Gastroesophageal sphincter (tissue), 4 donors: ENCODE results near the gene ESAM. TPM values are rescaled to one million over a fixed set of nuclear protein-coding genes. Genes with fewer than 3 reads are reported as not detected.

Experiments
- ATAC-seq: fragments of 150-250 bp; one replicate; pipeline ENCODE4 v1.9.1; 2016; ENCODE audit warnings: mild to moderate bottlenecking, moderate library complexity
- H3K27ac ChIP-seq, 4 donors: fragments of 200-600 bp; sonication (generic) in 3 of 4; 1 replicate in 3 of 4; 2 replicates in 1 of 4; pipeline ENCODE4 v1.5.1; 2016 to 2019
- H3K27me3 ChIP-seq: fragments of 200-600 bp; sonication (generic); one replicate; pipeline ENCODE4 v1.5.1; 2019
- H3K36me3 ChIP-seq, 2 donors: fragments of 200-600 bp; sonication (generic); one replicate each; pipeline ENCODE4 v1.5.1; 2019; ENCODE audit warnings: control low read depth in 1 of 2
- H3K4me1 ChIP-seq, 3 donors: fragments of 200-600 bp; sonication (generic); 1 replicate in 2 of 3; 2 replicates in 1 of 3; pipeline ENCODE4 v1.5.1; 2016 to 2019; ENCODE audit warnings: control low read depth in 2 of 3
- H3K4me3 ChIP-seq, 2 donors: fragments of 200-600 bp; sonication (generic); one replicate each; pipeline ENCODE4 v1.5.1; 2019; ENCODE audit warnings: mild to moderate bottlenecking in 1 of 2, moderate library complexity in 1 of 2
- H3K9me3 ChIP-seq, 3 donors: fragments of 200-600 bp; sonication (generic); one replicate each; pipeline ENCODE4 v1.5.1; 2017 to 2019; ENCODE audit warnings: control low read depth in 2 of 3
- EP300 ChIP-seq: sonication (generic); formaldehyde crosslinking; IDR thresholded peaks from one replicate; pipeline ENCODE4 v1.6.1; 2017; ENCODE audit warnings: antibody characterized with exemption, mild to moderate bottlenecking
- POLR2A ChIP-seq, 2 donors: fragments of 450-650 bp; IDR thresholded peaks; one replicate each; pipeline ENCODE4 v1.6.1; 2017; ENCODE audit warnings: antibody characterized with exemption in 2 of 2, mild to moderate bottlenecking in 2 of 2, moderate library complexity in 1 of 2
- POLR2AphosphoS5 ChIP-seq: sonication (generic); formaldehyde crosslinking; IDR thresholded peaks from one replicate; pipeline ENCODE4 v1.6.1; 2017; ENCODE audit warnings: antibody characterized with exemption
- whole genome bisulfite sequencing, 2 donors: methylation state at CpG; one replicate each; pipeline ENCODE4 v1.1.5; 2018; ENCODE audit warnings: low coverage in 1 of 2; 5-methylcytosine and 5-hydroxymethylcytosine counted together
- total RNA-seq, 4 donors: library from RNA; depleted of rRNA; stranded (reverse); fragments of >200 nt; gene quantifications; one replicate each; pipeline ENCODE4 v1.1.0, GENCODE V29; 2016
- TF ChIP-seq, protein P1 (sequence below), 4 experiments: fragments of 200-600 bp in 2 of 4; fragments of 450-650 bp in 2 of 4; sonication (generic) in 1 of 4; IDR thresholded peaks; one replicate each; pipeline ENCODE4 v1.5.1; 2017 to 2019; ENCODE audit warnings: antibody characterized with exemption in 4 of 4, mild to moderate bottlenecking in 2 of 4, moderate library complexity in 2 of 4

ESAM gene
- total RNA-seq, 4 donors from 2014 or later: 9.8 to 38.4 (median 22.4) TPM

DNA sequence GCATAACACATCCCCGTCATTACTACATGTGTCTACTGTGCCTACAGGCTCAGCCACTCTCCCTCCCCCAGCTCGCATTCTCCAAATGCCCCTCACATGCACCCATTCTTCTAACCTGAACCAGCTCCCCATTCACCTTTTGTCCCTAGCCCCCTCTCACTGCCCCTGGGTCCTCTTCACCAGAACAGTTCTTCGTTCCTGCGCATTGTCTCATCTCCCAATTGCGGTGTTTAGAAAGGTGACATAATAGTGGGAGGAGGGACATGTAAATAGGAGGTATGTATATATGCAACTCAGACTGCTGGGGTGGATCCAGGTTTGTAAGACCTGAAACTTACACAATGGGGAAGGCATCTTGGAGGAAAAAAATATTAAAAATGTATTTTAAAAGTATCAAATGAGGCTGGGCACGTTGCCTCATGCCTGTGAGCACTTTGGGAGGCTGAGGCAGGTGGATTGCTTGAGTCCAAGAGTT is 5.3 kb downstream of the ESAM start:
- no peak overlapping the region for H3K4me3 ChIP-seq
- peaks cover 0 to 3% of the 10 kb centered on the region in 2 donors for H3K36me3 ChIP-seq
- H3K9me3 ChIP-seq: no peaks in the 10 kb centered on the region
- peaks cover 88% of the 10 kb centered on the region for H3K27me3 ChIP-seq
- TF ChIP-seq, protein P1, sequence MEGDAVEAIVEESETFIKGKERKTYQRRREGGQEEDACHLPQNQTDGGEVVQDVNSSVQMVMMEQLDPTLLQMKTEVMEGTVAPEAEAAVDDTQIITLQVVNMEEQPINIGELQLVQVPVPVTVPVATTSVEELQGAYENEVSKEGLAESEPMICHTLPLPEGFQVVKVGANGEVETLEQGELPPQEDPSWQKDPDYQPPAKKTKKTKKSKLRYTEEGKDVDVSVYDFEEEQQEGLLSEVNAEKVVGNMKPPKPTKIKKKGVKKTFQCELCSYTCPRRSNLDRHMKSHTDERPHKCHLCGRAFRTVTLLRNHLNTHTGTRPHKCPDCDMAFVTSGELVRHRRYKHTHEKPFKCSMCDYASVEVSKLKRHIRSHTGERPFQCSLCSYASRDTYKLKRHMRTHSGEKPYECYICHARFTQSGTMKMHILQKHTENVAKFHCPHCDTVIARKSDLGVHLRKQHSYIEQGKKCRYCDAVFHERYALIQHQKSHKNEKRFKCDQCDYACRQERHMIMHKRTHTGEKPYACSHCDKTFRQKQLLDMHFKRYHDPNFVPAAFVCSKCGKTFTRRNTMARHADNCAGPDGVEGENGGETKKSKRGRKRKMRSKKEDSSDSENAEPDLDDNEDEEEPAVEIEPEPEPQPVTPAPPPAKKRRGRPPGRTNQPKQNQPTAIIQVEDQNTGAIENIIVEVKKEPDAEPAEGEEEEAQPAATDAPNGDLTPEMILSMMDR (IDR thresholded peaks at IDR 0.05): no peak
- no peak for TF ChIP-seq EP300
- no peak for TF ChIP-seq POLR2AphosphoS5
- TF ChIP-seq POLR2A (IDR thresholded peaks at IDR 0.05): no peak
- H3K27ac ChIP-seq: no peak overlapping the region
- ATAC-seq: no peak
- peaks cover 0 to 55% (median 17%) of the 10 kb centered on the region in 3 donors for H3K4me1 ChIP-seq
- 21 to 52% methylated on average over 4 to 5 of the region's 6 CpGs for WGBS, 2 donors

DNA sequence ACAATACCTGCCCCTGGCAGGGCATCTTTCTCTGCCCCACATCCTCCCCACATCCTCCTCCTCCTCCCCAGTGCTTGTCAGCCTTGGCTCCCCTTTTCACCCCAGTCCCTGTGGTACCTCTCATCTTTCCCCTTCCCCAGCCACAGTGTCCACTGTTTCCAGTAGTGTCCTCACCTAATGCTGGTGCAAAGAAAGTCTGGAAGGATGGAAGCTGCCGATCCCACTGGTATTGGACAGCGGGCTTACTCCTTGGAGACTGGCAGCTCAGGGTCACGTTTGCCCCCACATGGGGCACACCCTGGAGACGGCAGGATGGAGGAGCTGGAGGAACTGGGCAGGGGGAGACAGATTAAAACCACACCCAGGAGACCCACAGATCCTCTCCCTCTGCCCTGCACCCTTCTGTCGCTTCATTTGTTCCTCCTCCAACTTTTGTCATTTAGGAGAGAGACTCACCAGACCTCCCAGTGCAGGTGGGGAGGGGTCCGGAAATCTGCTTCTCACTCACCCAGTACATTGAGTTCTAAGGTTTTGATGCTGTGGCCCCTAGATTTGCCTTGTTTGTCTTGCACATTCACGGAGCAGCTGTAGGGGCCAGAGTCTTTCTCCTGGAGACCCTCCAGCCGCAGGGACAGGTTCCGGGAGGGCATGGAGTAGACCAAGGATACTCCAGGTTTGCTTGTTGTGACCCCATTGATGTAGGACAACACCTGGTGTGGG is 5.9 kb downstream of the ESAM start:
- Histone ChIP-seq H3K9me3 (no peaks in the 10 kb centered on the region), H3K27me3 (peaks cover 88% of the 10 kb centered on the region), H3K27ac (no peak overlapping the region), H3K4me1 (peaks cover 0 to 56% (median 17%) of the 10 kb centered on the region in 3 donors), H3K4me3 (no peak overlapping the region), H3K36me3 (peaks cover 0 to 3% of the 10 kb centered on the region in 2 donors)
- TF ChIP-seq POLR2AphosphoS5 (no peak), POLR2A (IDR thresholded peaks at IDR 0.05) (no peak), EP300 (no peak)
- TF ChIP-seq, protein P1 (IDR thresholded peaks at IDR 0.05): no peak
- ATAC-seq: no peak
- 10% methylated on average over 3 of the region's 9 CpGs; no CpG with 5 or more reads in 1 of the 2 donors for WGBS, 2 donors

DNA sequence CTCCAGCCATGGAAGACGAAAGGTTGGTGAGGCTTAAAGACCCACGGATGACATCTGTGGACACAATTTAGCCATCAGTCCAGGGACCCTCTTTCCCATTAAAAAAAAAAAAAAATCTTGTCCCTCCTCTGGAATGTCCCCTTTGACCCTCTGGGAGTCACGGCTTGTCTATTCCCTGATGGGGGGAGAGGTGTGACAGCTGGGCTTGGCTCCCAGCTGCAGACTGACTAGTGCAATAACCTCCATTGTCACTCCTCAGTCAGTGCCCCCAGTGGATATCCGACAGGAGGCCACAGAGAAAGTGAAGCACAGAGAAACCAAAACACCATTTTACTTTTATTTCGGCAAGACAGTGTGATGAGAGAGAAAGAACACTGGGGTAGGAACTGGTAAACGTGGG is 7.4 kb downstream of the ESAM start:
- Histone ChIP-seq H3K4me3 (no peak overlapping the region), H3K4me1 (peaks cover 0 to 42% (median 12%) of the 10 kb centered on the region in 3 donors), H3K27ac (no peak overlapping the region), H3K27me3 (peaks cover 88% of the 10 kb centered on the region), H3K9me3 (no peaks in the 10 kb centered on the region), H3K36me3 (peaks cover 0 to 3% of the 10 kb centered on the region in 2 donors)
- ATAC-seq: no peak
- WGBS, 2 donors: 65 to 75% methylated on average over 2 to 4 of the region's 6 CpGs
- TF ChIP-seq EP300 (no peak), POLR2AphosphoS5 (no peak)
- TF ChIP-seq, protein P1 (IDR thresholded peaks at IDR 0.05): no peak

DNA sequence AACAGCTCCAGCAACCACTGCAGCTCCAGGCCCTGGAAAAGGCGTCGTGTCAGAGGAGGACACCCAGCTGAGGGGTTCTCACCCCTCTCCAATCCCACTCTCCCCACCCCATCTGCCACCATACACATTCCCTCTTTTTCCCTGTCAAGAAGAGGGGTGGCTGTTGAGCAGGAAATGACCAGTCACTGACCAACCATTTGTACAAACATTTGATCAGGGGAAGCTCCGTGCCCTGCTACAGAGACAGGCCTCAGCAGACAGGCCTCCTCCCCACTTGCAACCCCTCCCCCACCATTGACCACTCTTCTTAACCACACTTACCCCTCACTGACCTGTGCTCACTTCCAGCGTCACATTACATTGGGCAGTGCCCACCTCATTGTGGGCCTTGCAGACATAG is 7.8 kb downstream of the ESAM start:
- Histone ChIP-seq H3K4me3 (no peak overlapping the region), H3K4me1 (peaks cover 0 to 38% (median 12%) of the 10 kb centered on the region in 3 donors), H3K36me3 (peaks cover 0 to 3% of the 10 kb centered on the region in 2 donors), H3K27ac (no peak overlapping the region), H3K27me3 (peaks cover 88% of the 10 kb centered on the region), H3K9me3 (no peaks in the 10 kb centered on the region)
- TF ChIP-seq POLR2A (IDR thresholded peaks at IDR 0.05): no peak
- TF ChIP-seq, protein P1 (IDR thresholded peaks at IDR 0.05): no peak
- ATAC-seq: no peak
- 30% methylated on average over 2 of the region's 4 CpGs; no CpG with 5 or more reads in 1 of the 2 donors for WGBS, 2 donors

DNA sequence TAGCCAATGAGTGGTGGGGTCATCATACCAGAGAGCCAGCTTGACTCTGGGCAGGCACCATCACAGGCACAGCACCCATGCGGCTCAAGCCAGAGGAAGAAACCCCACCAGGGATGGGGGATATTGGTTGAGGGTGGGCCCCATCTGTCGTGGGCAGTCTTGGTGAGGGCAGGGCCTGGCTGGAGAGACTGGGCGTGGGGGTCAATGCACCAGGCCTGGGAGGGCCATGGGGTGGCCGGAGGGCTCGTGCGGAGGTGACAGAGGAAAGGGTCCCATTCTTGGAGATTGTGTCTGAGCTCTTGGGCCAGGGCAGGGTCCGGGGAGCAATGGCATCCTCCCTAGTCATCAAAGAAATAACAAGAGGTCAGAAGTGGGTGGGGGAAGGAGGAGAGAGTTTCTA is 8.5 kb downstream of the ESAM start:
- peaks cover 0 to 31% (median 7%) of the 10 kb centered on the region in 3 donors for H3K4me1 ChIP-seq
- 93% methylated on average over 3 of the region's 7 CpGs; no CpG with 5 or more reads in 1 of the 2 donors for WGBS, 2 donors
- TF ChIP-seq EP300 (no peak), POLR2AphosphoS5 (no peak), POLR2A (IDR thresholded peaks at IDR 0.05) (no peak)
- TF ChIP-seq, protein P1 (IDR thresholded peaks at IDR 0.05): no peak
- H3K27ac ChIP-seq: no peak overlapping the region
- no peaks in the 10 kb centered on the region for H3K9me3 ChIP-seq
- peaks cover 0 to 3% of the 10 kb centered on the region in 2 donors for H3K36me3 ChIP-seq
- ATAC-seq: no peak
- no peak overlapping the region for H3K4me3 ChIP-seq
- peaks cover 88% of the 10 kb centered on the region for H3K27me3 ChIP-seq
